ENCODE results near the gene KLHL36.
A peak's percentile ranks its signal among the peaks of the same experiment; 100 is the strongest.
"Not testable (repeated sequence)": the region's sequence is repeated elsewhere in the genome, so short reads cannot be mapped to it uniquely, and the experiment has no call there.

KLHL36 gene

GRCh38 chr16:84673203-84673535 is 24.9 kb downstream of the KLHL36 start:
- DNase-seq (ENCODE audit: low read depth) = no peak

- no peak for DNase-seq (ENCODE audit: low read depth)
These were observed 25.2 kb downstream of the KLHL36 start for GRCh38 chr16:84673561-84673960.

GRCh38 chr16:84675423-84675822 is 27.1 kb downstream of the KLHL36 start:
- no peak for DNase-seq (ENCODE audit: low read depth)

- DNase-seq (ENCODE audit: low read depth) = no peak
These were observed 27.6 kb downstream of the KLHL36 start for GRCh38 chr16:84675884-84676283.

- no peak for DNase-seq (ENCODE audit: low read depth)
These were observed 28.9 kb downstream of the KLHL36 start for GRCh38 chr16:84677017-84677803.

GRCh38 chr16:84677849-84678248 is 29.5 kb downstream of the KLHL36 start:
- DNase-seq (ENCODE audit: low read depth) = no peak

GRCh38 chr16:84678541-84678940 is 30.2 kb downstream of the KLHL36 start:
- no peak for DNase-seq (ENCODE audit: low read depth)

GRCh38 chr16:84680165-84680842 is 32.0 kb downstream of the KLHL36 start:
- DNase-seq (ENCODE audit: low read depth) = no peak

GRCh38 chr16:84680843-84681629 is 32.7 kb downstream of the KLHL36 start:
- no peak for DNase-seq (ENCODE audit: low read depth)

GRCh38 chr16:84683691-84684591 is 35.6 kb downstream of the KLHL36 start:
- no peak for DNase-seq (ENCODE audit: low read depth)

- no peak for DNase-seq (ENCODE audit: low read depth)
These were observed 36.3 kb downstream of the KLHL36 start for GRCh38 chr16:84684592-84684965.

GRCh38 chr16:84685210-84685609 is 36.9 kb downstream of the KLHL36 start:
- no peak for DNase-seq (ENCODE audit: low read depth)

- DNase-seq (ENCODE audit: low read depth) = no peak
These were observed 38.5 kb downstream of the KLHL36 start for GRCh38 chr16:84686707-84687298.

- peak; percentile 96 for DNase-seq (ENCODE audit: low read depth)
These were observed 39.4 kb downstream of the KLHL36 start for GRCh38 chr16:84687715-84688114.

- not testable (repeated sequence) for DNase-seq (ENCODE audit: low read depth)
These were observed 39.9 kb downstream of the KLHL36 start for GRCh38 chr16:84688163-84688562.

GRCh38 chr16:84689111-84689510 is 40.8 kb downstream of the KLHL36 start:
- DNase-seq (ENCODE audit: low read depth) = peak; percentile 91

- DNase-seq (ENCODE audit: low read depth) = no peak
These were observed 41.9 kb downstream of the KLHL36 start for GRCh38 chr16:84690088-84690819.

GRCh38 chr16:84692451-84693214 is 44.3 kb downstream of the KLHL36 start:
- DNase-seq (ENCODE audit: low read depth) = peak; percentile 51

- not testable (repeated sequence) for DNase-seq (ENCODE audit: low read depth)
These were observed 45.6 kb downstream of the KLHL36 start for GRCh38 chr16:84693869-84694268.

GRCh38 chr16:84694980-84695379 is 46.7 kb downstream of the KLHL36 start:
- no peak for DNase-seq (ENCODE audit: low read depth)
